Adrenal gland (tissue), 5 donors: Measurements from ENCODE around the gene HHAT.
"Not testable (repeated sequence)": the region's sequence is repeated elsewhere in the genome, so short reads cannot be mapped to it uniquely, and the experiment has no call there.

ENCODE experiments used
- CTCF ChIP-seq, 6 experiments: fragments of 450-650 bp in 4 of 6; fragments of 200-600 bp in 2 of 6; sonication (generic) in 1 of 6; IDR thresholded peaks; 1 replicate in 5 of 6; 2 replicates in 1 of 6; pipeline versions ENCODE4 v1.5.1 to v1.8.0; 2016 to 2021; ENCODE audit warnings: antibody characterized with exemption in 6 of 6, mild to moderate bottlenecking in 2 of 6, moderate library complexity in 1 of 6
- POLR2A ChIP-seq, 2 donors: fragments of 450-650 bp; IDR thresholded peaks; one replicate each; pipeline ENCODE4 v1.6.1; 2017; ENCODE audit warnings: antibody characterized with exemption in 2 of 2, mild to moderate bottlenecking in 2 of 2, moderate library complexity in 1 of 2
- donor health status: DM: no; HTN: no; CAD: no.

GRCh38 chr1:210661520-210661919 lies 332.8 kb downstream of the HHAT start:
- TF ChIP-seq CTCF, POLR2A (IDR thresholded peaks at IDR 0.05): not testable (repeated sequence)
